Hepatocyte (in vitro differentiated cells): Measurements from ENCODE around the gene BBS9.

Experiments used
- CTCF ChIP-seq: fragments of 200-600 bp; sonication (generic); IDR thresholded peaks from 2 replicates; pipeline ENCODE4 v1.5.1; 2016; ENCODE audit warnings: antibody characterized with exemption, mild to moderate bottlenecking; ENCODE audit not compliant: poor library complexity
- EZH2 ChIP-seq: fragments of 200-600 bp; sonication (generic); IDR thresholded peaks from 2 replicates; pipeline ENCODE4 v1.6.1; 2016; ENCODE audit warnings: antibody characterized with exemption, mild to moderate bottlenecking, borderline replicate concordance
- EZH2phosphoT487 ChIP-seq: fragments of 200-600 bp; sonication (generic); IDR thresholded peaks from one replicate; pipeline ENCODE4 v1.6.1; 2018; ENCODE audit warnings: antibody characterized with exemption, mild to moderate bottlenecking, low read depth, moderate library complexity; ENCODE audit not compliant: unreplicated experiment, severe bottlenecking

- TF ChIP-seq CTCF (no peak), EZH2 (no peak), EZH2phosphoT487 (no peak)
These were observed 227.0 kb downstream of the BBS9 start for GRCh38 chr7:33356336-33356735.
